HG02763 (cell line): Measurements from ENCODE around the gene MLF1.

ENCODE experiments used
- ATAC-seq: cut with Tn5 transposase; IDR thresholded peaks from one replicate; pipeline ENCODE4 v1.9.1; 2021; ENCODE audit warnings: mild to moderate bottlenecking, moderate library complexity; ENCODE audit not compliant: unreplicated experiment

MLF1 gene

DNA sequence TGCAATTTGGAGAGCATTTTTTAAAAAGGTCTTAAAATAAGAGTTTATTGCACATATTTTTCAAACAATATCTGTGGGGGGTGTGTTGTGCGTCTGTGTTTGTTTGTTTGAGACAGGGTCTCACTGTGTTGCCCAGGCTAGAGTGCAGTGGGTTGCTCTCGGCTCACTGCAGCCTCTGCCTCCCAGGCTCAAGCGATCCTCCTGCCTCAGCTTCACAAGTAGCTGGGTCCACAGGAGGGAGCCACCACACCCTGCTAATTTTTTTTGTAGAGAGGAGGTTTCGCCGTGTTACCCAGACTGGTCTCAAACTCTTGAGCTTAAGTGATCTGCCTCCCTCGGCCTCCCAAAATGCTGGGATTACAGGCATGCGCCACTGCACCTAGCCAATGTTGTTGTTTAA is 2.7 kb downstream of the MLF1 start:
- ATAC-seq: no peak

DNA sequence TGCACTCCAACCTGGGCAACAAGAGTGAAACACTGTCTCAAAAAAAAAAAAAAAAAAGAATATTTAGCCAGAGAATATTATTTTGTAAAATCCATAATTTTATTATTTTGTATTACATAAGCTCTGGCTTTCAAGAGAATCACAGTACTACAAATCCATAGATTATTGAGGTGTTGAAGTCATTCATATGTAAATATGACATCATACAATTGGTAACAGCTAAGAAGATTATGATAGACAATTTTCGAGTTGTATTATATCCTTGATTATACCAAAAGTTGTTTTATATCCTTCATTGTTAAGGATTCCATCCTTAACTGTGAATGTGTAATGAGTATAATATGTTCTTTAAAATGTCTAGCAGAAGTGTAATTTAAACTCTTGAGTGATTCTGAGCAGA is 3.7 kb downstream of the MLF1 start:
- ATAC-seq: no peak

DNA sequence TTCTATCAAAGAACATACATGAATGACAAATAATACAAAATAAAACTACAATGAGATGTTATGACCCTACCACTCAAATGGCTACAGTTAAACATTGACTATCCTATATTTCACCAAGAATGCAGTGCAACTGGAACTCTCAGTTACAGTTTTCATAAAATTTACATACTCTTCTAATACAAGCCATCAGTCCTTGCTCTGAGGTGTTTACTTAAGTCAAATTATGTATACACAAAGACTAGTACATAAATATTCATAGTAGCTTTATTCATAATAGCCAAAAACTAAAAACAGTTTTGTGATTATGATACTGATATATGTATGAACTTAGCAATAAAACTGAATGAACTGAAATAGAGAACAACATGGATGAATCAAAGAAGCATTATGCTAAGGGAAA is 19.2 kb downstream of the MLF1 start:
- no peak for ATAC-seq

DNA sequence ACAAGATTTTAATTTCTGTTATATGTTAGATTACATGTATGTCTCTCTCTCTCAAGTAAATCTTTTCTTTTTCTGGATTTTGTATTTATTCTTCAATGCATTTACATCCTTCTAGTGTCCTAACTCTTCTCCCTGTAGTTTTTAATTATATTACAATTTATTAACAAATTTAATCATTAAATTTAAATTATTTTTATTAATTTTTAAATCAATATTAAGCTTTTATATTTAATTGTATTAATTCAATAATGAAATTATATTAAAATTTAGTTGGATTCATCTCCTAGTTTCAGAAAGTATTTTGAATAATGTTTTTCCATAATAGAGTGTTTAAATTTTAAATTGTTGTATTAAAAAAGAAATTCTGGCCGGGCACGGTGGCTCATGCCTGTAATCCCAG is 29.8 kb downstream of the MLF1 start:
- no peak for ATAC-seq

DNA sequence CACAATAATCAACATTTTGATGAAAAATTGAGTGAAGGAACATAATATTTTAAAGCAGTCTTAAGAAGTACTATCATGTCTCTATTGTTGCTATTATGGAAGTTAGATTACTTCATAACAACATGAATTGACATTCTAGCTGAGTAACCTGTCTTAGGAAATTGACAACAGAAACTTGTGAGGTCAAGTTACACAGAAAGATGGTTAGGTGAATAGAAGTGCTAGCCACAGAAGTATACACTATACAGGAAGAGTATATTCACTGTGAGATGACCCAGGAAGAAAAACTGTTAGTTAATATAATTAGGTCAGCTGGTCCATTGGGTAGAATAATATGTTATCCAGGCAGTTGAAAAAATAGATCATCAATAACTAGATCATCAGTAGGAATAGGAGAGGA is 31.2 kb downstream of the MLF1 start:
- ATAC-seq: no peak

DNA sequence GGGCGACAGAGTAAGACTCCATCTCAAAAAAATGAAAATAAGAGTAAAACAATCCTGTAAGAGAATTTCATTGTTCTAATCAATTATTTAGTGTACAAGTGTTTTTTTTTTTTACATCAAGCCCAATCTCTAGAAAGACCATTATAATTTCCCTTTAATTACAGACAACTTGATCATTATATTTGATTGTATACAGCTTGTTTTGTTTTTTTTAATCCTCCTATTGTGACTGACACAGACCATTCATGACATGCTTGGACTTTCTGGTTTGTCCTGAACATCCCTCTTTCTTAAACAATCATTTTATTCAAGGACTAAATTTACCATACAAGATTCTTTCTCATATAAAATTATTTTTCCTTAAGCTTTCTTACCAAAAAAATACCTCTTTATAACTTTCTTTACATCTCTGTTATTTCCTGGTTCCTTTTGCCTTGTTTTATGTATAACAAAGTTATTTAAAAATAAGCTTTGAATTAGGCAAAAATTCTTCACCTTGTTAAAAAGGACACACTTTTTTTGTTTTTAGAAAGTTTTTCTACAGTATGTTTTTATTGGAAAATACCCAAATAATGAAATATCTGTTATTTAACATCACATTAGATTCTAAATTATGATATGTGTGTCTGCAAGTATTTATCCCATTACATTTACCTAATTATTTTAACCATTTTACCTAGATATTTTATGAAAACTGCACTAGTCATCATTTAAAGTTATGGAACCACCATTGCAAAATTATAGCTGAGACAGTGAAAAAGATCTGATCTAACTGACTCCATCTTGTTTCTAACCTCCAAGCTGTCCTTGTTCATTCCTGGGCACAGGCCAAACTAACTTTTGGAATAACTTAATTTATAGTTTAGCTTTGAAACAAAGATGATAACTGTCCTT is 47.2 kb downstream of the MLF1 start:
- no peak for ATAC-seq

DNA sequence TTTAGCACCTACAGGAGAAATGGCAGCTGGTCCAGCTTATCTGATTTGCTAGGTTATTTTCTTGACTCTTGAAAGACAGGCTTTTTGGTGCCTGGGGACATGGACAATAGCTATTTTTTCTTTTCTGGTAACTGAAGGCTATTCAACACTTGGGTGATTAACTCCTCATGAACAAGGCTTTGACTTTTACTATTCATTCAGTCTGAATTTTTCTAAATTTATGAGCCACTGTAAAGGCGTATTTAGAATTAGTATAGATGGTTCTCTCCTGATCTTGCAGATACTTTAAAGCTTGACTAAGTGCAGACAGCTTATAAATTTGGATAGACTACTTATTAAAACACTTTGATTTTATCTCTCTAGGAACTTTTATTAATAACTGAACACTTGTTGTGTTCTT is 54.9 kb downstream of the MLF1 start:
- ATAC-seq: no peak

DNA sequence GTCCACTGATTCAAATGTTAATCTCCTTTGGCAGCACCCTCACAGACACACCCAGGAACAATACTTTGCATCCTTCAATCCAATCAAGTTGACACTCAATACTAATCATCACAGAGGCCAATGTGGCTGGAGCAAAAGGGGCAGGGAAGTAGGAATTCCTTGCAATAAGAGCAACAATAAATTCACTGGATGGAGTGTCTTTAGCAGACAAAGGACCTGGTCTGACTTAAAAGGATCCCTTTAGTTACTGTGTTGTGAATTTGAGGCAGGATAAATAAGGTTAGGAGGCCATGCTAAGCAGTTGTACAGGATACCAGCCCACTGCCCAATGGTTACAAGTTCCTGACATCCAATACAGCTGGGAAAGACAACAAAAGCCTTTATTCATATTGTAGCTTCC is 61.0 kb downstream of the MLF1 start:
- ATAC-seq: no peak

DNA sequence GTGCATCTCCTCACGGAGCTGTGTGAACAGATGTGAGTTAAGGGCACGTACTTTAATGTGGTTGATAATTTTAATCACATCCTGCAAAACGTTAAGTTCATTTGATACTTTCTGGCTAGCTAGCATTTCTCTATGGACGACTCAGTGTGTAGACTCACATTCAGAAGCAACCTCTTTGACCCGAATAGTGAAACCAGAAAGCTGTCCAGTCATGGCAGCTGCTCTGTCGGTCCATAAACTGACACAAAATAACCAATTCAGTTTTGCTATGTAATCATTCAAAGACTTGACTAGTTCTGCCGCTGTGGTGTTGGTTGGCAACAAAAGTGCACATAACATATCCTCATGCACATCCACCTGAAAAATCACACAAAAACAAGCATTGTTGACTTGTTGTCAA is 69.7 kb downstream of the MLF1 start:
- ATAC-seq: no peak

DNA sequence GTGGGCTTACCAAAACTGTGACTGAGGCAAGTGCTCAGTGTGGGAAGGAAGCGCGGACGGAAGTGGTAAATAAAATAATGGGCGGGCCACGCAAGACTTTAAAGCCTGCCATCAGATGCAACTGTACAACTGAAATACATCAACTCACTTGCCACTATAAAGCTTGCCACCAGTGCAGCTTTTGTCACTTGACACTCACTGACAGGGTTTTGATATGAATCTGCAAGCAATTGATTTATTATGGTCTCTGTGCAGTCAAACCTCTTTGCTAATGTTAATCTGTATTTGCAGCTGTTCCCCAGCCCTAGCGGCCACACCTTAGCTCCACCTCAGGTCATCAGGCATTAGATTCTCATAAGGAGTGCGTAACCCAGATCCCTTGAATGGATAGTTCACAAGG is 71.0 kb downstream of the MLF1 start:
- ATAC-seq: no peak

DNA sequence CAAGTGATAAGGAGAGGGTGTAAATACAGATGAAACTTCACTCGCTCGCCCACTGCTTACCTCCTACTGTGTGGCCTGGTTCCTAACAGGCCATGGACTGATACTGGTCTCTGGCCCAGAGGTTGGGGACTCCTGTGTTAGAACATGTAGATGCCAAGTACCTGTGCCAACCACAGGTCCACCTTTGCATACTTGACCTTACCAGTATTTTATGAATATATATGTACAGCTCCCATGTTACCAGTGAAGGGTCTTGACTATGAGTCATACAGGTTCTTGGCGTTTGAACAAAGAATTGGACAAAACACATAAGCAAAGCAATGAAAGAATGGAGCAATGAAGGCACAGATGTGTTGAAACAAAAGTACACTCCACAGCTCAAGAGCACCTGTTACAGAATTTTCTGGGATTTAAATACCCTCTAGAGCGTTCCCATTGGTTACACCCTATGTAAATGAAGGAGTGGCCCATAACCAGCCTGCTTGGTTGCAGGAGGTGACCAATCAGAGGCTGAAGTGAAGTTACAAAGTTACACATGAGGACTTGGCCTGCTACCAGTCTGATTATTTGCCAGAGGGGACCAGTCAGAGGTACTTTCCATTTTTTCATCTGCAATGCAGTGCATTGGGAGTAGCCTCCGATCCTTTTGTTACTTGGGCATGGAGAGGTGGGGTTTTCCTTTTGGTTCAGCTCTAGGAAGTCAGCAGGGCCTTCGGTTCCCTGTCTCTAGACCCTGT is 71.6 kb downstream of the MLF1 start:
- no peak for ATAC-seq

DNA sequence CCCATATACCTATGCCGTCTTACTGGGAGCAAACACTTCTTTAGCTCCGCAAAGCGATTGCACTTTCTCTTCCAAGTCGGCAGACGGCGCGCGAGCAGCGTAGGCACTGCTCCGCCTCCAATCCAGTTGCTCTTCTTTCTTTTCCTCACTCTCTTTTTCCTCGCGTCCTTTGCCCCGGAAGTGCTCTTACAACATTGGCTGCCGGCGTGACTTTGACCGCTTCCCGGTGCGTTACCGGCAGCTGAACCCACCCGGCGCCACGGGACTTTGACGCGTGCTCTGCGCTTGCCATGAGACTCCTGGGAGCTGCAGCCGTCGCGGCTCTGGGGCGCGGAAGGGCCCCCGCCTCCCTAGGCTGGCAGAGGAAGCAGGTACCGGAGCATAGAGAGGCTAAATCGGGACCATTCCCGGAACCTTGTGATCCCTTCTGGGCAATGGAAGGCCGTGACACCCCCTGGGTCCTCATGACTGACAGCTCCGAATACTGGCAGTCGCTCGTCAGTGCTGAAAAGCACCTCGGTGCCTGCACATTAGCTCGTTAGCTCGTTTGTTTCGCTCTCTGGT is 73.4 kb downstream of the MLF1 start, which contains the start of gene GFM1:
Gene GFM1, plus strand, starts transcription at position 183 of the 564 bp plus-strand sequence. Its CDS starts 108 bp downstream, at position 291.
- peak; percentile 99 for ATAC-seq

DNA sequence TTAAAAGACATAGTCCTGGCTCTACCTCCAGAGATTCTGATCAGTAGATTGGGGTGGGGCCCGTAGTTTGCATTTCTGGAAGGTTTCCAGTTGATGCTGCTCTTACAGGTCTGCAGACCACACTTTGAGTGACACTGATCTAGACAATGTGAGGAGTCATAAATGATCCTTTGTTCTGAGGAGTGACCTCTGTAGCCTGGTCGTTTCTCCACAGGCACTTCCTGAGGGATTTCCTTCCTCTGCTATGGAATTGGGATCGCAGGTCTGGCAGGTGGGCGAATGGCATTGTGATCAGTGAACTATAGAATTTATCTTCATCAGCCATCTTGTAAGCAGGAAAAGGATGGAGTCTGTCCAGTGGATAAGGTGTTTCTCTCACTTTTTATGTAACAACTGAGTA is 78.8 kb downstream of the MLF1 start:
- ATAC-seq: no peak

DNA sequence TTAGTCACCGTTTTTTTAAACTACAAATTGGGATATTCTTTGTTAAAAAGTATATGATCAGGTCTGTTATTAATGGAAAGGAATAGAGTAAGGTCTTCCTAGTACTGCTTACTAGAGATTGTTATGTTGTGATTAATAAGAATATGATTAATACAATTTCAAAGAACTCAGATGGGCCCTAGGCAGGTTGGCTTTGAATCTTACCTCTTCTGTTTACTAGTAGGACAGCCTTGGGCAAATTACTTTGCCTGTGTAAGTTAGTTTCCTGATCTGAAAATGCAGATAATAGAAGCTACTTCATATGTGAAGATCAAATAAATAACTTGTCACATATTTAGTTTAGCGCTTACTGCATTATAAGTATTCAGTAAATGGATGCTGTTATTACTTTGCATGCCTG is 80.2 kb downstream of the MLF1 start:
- ATAC-seq: no peak

DNA sequence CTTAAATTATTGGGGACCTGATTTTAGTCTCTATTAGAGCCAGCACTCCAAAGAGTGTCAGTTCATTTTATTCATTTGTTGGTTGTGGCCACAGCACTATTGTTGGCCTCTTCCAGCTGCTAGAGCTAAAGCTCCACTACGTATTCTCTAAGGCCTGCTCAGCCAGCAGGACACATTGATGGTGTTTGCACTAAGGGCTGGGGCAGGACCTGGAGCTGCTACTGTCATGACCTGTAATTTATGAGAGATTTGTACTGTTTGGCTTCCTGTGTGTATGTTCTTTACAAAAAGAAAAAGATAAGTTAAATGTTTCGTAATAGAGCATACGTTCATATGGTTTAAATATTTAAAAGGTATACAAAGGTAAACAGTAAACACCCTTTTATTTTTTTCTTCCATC is 81.5 kb downstream of the MLF1 start:
- ATAC-seq: no peak
